HCT116 (cell line): ENCODE results near the gene EIF4G3. TPM values are rescaled to one million over a fixed set of nuclear protein-coding genes. Genes with fewer than 3 reads are reported as not detected.
"Not testable (repeated sequence)": the region's sequence is repeated elsewhere in the genome, so short reads cannot be mapped to it uniquely, and the experiment has no call there.

Source experiments
- ATAC-seq: fragments of 200-7000 bp; cut with Tn5 transposase; 2 replicates; pipeline ENCODE4 v1.9.1; 2020; ENCODE audit warnings: mild to moderate bottlenecking, moderate library complexity
- BruUV-seq: library from RNA; stranded (reverse); fragments of 400-500 nt; replicated peaks from 2 replicates; lab custom pipeline; 2021; lab: Mats Ljungman, UMichigan
- CTCF ChIA-PET: fragments of 300-600 bp; sonication (Branson Sonifier 250); formaldehyde crosslinking; loops from one replicate; lab custom pipeline; 2021; ENCODE audit warnings: antibody characterized with exemption; lab: Charles Lee
- POLR2A ChIA-PET: fragments of 300-600, 350-600 bp; sonication (Branson Sonifier 250); formaldehyde crosslinking; loops from one replicate; lab custom pipeline; 2021; ENCODE audit warnings: antibody characterized with exemption; lab: Charles Lee
- RAD21 ChIA-PET, 2 experiments: fragments of 300-600 bp; sonication (Branson Sonifier 250); formaldehyde crosslinking; loops; one replicate each; lab custom pipeline; 2023; ENCODE audit warnings: low total read pairs in 2 of 2; ENCODE audit not compliant: uncharacterized antibody in 2 of 2, unreplicated experiment in 2 of 2, low non-redundant PET in 1 of 2; lab: Charles Lee
- DNase-seq: peaks from one replicate; pipeline ENCODE4 v3.0.0-alpha.2; 2010; ENCODE audit warnings: low read depth, low spot score
- H2AFZ ChIP-seq: fragments of 200-600 bp; shearing (Covaris generic), sonication (generic); 2 replicates; pipeline ENCODE4 v1.6.1; 2017; ENCODE audit warnings: low read depth, mixed run types, mixed read lengths, antibody characterized with exemption, low read length; ENCODE audit not compliant: poor library complexity, severe bottlenecking
- H3K27ac ChIP-seq: 2 replicates; pipeline ENCODE4 v1.5.1; 2012; ENCODE audit warnings: low read depth, low read length
- H3K27me3 ChIP-seq: fragments of 200-600 bp; sonication (generic); 2 replicates; pipeline ENCODE4 v1.6.1; 2016; ENCODE audit warnings: mixed run types, low read length, mixed read lengths; ENCODE audit not compliant: insufficient read depth
- H3K36me3 ChIP-seq, 2 experiments: fragments of 200-500 bp in 1 of 2; fragments of 200-600 bp in 1 of 2; sonication (Bioruptor generic) in 1 of 2; sonication (generic) in 1 of 2; 2 replicates each; pipeline versions ENCODE4 v1.5.1 to v1.6.1; 2014 to 2016; ENCODE audit warnings: low read length in 2 of 2, inconsistent platforms in 1 of 2, mixed read lengths in 1 of 2, mixed run types in 1 of 2; ENCODE audit not compliant: insufficient read depth in 2 of 2, control insufficient read depth in 1 of 2
- H3K4me1 ChIP-seq, 2 experiments: fragments of 200-600 bp in 1 of 2; sonication (generic) in 1 of 2; 2 replicates each; pipeline versions ENCODE4 v1.5.1 to v1.6.1; 2012 to 2017; ENCODE audit warnings: low read length in 2 of 2, inconsistent platforms in 1 of 2, mild to moderate bottlenecking in 1 of 2, mixed read lengths in 1 of 2, mixed run types in 1 of 2, moderate library complexity in 1 of 2; ENCODE audit not compliant: insufficient read depth in 2 of 2, control insufficient read depth in 1 of 2
- H3K4me2 ChIP-seq: fragments of 200-600 bp; sonication (generic); 2 replicates; pipeline ENCODE4 v1.6.1; 2017; ENCODE audit warnings: mixed run types, low read length, mixed read lengths
- H3K4me3 ChIP-seq, 2 experiments: fragments of 200-600 bp in 1 of 2; sonication (generic) in 1 of 2; replicated peaks in 1 of 2; 2 replicates each; pipeline ENCODE4 v1.5.1; 2011 to 2016; ENCODE audit warnings: low read length in 2 of 2, control low read depth in 1 of 2, low read depth in 1 of 2, mild to moderate bottlenecking in 1 of 2, mixed read lengths in 1 of 2, mixed run types in 1 of 2
- H3K79me2 ChIP-seq: fragments of 200-600 bp; sonication (generic); 2 replicates; pipeline ENCODE4 v1.6.1; 2017; ENCODE audit warnings: mild to moderate bottlenecking, mixed run types, low read length, moderate library complexity, mixed read lengths; ENCODE audit not compliant: insufficient read depth
- H3K9ac ChIP-seq: fragments of 200-600 bp; sonication (generic); 2 replicates; pipeline ENCODE4 v1.6.1; 2016; ENCODE audit warnings: low read length, mixed read lengths
- H3K9me2 ChIP-seq: fragments of 200-600 bp; sonication (generic), shearing (Covaris generic); 2 replicates; pipeline ENCODE4 v1.6.1; 2017; ENCODE audit warnings: mixed run types, mild to moderate bottlenecking, moderate library complexity; ENCODE audit not compliant: insufficient read depth
- H3K9me3 ChIP-seq, 2 experiments: fragments of 200-500 bp in 1 of 2; fragments of 200-600 bp in 1 of 2; sonication (Bioruptor generic) in 1 of 2; sonication (generic) in 1 of 2; 2 replicates each; pipeline ENCODE4 v1.6.1; 2014 to 2017; ENCODE audit warnings: low read length in 2 of 2, mixed read lengths in 2 of 2, inconsistent platforms in 1 of 2, low read depth in 1 of 2, mild to moderate bottlenecking in 1 of 2, mixed run types in 1 of 2, moderate library complexity in 1 of 2; ENCODE audit not compliant: control insufficient read depth in 1 of 2, insufficient read depth in 1 of 2
- H4K20me1 ChIP-seq: fragments of 200-600 bp; sonication (generic), shearing (Covaris generic); 2 replicates; pipeline ENCODE4 v1.6.1; 2017; ENCODE audit warnings: mixed run types, mild to moderate bottlenecking, moderate library complexity; ENCODE audit not compliant: insufficient read depth
- EGR1 ChIP-seq: IDR thresholded peaks from 2 replicates; pipeline ENCODE4 v1.6.1; 2012; ENCODE audit warnings: low read depth
- EZH2 ChIP-seq: fragments of 200-600 bp; sonication (generic); IDR thresholded peaks from 2 replicates; pipeline ENCODE4 v1.6.1; 2017; ENCODE audit warnings: antibody characterized with exemption, mixed run types
- EZH2phosphoT487 ChIP-seq: fragments of 200-600 bp; IDR thresholded peaks from 2 replicates; pipeline ENCODE4 v1.6.1; 2018; ENCODE audit warnings: antibody characterized with exemption, borderline replicate concordance
- JUND ChIP-seq: IDR thresholded peaks from 2 replicates; pipeline ENCODE4 v1.6.1; 2012
- POLR2AphosphoS5 ChIP-seq: IDR thresholded peaks from 2 replicates; pipeline ENCODE4 v1.6.1; 2011; ENCODE audit warnings: mild to moderate bottlenecking, low read depth, low read length, moderate library complexity
- SIN3A ChIP-seq: IDR thresholded peaks from 2 replicates; pipeline ENCODE4 v1.6.1; 2012; ENCODE audit warnings: low read depth
- SRF ChIP-seq: IDR thresholded peaks from 2 replicates; pipeline ENCODE4 v1.6.1; 2012; ENCODE audit warnings: low read depth
- TCF7L2 ChIP-seq: IDR thresholded peaks from 2 replicates; pipeline ENCODE4 v1.7.0; 2011; ENCODE audit warnings: borderline replicate concordance, inconsistent platforms; ENCODE audit not compliant: insufficient read depth, insufficient read length; ENCODE audit errors: extremely low read depth
- intact Hi-C: fragments of 100-400 bp; cut with micrococcal nuclease; formaldehyde crosslinking; loops from 2 replicates; pipeline ENCODE4 v1.10.0; 2022
- total RNA-seq: library from RNA; stranded (reverse); gene quantifications from one replicate; pipeline ENCODE4 v1.2.1, GENCODE V29; 2021; ENCODE audit not compliant: unreplicated experiment
- TF ChIP-seq, protein P1 (sequence below): IDR thresholded peaks from 2 replicates; pipeline ENCODE4 v1.6.1; 2012; ENCODE audit warnings: low read depth
- TF ChIP-seq, protein P2 (sequence below): IDR thresholded peaks from 2 replicates; pipeline ENCODE4 v1.6.1; 2012
- TF ChIP-seq, protein P3 (sequence below): IDR thresholded peaks from 2 replicates; pipeline ENCODE4 v1.6.1; 2011; ENCODE audit warnings: mild to moderate bottlenecking, low read length, moderate library complexity; ENCODE audit not compliant: insufficient replicate concordance; ENCODE audit errors: extremely low read depth

Gene EIF4G3
- total RNA-seq, 1 experiment from 2014 or later, result 40.1 TPM

DNA sequence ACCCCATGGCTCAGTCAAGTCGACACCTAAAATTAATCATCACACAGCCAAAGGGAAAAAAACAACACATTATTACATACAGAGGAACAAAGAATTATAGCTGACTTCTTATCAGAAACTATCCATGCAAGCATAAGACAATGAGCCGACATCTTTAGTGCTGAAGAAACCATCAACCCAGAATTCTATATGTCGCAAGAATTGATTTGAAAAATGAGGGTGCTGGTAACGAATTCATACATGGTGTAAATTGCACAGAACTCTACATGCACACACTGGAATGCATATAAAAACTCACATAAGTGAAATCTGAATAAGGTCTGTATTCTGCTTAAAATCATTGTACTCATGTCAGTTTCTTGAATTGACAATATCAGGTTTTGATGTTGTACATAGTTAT lies 25.0 kb upstream of the EIF4G3 start:
- Histone ChIP-seq H3K4me3 (no peak overlapping the region), H3K9me3 (no peaks in the 10 kb centered on the region), H3K27ac (no peak overlapping the region), H3K9ac (no peak overlapping the region), H3K9me2 (no peaks in the 10 kb centered on the region), H3K79me2 (no peaks in the 10 kb centered on the region), H3K27me3 (no peaks in the 10 kb centered on the region), H3K4me1 (no peaks in the 10 kb centered on the region), H3K36me3 (no peaks in the 10 kb centered on the region), H3K4me2 (no peak overlapping the region), H2AFZ (no peak overlapping the region), H4K20me1 (no peaks in the 10 kb centered on the region)
- intact Hi-C loops, result no loop called here
- CTCF ChIA-PET, result no interaction called here
- TF ChIP-seq, protein P1, sequence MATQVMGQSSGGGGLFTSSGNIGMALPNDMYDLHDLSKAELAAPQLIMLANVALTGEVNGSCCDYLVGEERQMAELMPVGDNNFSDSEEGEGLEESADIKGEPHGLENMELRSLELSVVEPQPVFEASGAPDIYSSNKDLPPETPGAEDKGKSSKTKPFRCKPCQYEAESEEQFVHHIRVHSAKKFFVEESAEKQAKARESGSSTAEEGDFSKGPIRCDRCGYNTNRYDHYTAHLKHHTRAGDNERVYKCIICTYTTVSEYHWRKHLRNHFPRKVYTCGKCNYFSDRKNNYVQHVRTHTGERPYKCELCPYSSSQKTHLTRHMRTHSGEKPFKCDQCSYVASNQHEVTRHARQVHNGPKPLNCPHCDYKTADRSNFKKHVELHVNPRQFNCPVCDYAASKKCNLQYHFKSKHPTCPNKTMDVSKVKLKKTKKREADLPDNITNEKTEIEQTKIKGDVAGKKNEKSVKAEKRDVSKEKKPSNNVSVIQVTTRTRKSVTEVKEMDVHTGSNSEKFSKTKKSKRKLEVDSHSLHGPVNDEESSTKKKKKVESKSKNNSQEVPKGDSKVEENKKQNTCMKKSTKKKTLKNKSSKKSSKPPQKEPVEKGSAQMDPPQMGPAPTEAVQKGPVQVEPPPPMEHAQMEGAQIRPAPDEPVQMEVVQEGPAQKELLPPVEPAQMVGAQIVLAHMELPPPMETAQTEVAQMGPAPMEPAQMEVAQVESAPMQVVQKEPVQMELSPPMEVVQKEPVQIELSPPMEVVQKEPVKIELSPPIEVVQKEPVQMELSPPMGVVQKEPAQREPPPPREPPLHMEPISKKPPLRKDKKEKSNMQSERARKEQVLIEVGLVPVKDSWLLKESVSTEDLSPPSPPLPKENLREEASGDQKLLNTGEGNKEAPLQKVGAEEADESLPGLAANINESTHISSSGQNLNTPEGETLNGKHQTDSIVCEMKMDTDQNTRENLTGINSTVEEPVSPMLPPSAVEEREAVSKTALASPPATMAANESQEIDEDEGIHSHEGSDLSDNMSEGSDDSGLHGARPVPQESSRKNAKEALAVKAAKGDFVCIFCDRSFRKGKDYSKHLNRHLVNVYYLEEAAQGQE, result no peak
- TF ChIP-seq EGR1, result no peak
- no peak for TF ChIP-seq TCF7L2
- TF ChIP-seq POLR2AphosphoS5, result no peak
- TF ChIP-seq SRF, result no peak
- TF ChIP-seq EZH2, result no peak
- no peak for TF ChIP-seq EZH2phosphoT487
- no peak for TF ChIP-seq JUND
- TF ChIP-seq, protein P2, sequence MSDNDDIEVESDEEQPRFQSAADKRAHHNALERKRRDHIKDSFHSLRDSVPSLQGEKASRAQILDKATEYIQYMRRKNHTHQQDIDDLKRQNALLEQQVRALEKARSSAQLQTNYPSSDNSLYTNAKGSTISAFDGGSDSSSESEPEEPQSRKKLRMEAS, result no peak
- TF ChIP-seq, protein P3, sequence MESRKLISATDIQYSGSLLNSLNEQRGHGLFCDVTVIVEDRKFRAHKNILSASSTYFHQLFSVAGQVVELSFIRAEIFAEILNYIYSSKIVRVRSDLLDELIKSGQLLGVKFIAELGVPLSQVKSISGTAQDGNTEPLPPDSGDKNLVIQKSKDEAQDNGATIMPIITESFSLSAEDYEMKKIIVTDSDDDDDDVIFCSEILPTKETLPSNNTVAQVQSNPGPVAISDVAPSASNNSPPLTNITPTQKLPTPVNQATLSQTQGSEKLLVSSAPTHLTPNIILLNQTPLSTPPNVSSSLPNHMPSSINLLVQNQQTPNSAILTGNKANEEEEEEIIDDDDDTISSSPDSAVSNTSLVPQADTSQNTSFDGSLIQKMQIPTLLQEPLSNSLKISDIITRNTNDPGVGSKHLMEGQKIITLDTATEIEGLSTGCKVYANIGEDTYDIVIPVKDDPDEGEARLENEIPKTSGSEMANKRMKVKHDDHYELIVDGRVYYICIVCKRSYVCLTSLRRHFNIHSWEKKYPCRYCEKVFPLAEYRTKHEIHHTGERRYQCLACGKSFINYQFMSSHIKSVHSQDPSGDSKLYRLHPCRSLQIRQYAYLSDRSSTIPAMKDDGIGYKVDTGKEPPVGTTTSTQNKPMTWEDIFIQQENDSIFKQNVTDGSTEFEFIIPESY, result no peak
- no peak for TF ChIP-seq SIN3A
- POLR2A ChIA-PET, result no interaction called here
- DNase-seq (no peak), ATAC-seq (no peak)
- RAD21 ChIA-PET, result interaction anchor here in 1 of 2 experiments (0.8 kb wide), 1 partner anchor 505 kb away, joined by 3 read pairs; no protein-coding TSS in a partner anchor
- BruUV-seq, result no TSS peak

DNA sequence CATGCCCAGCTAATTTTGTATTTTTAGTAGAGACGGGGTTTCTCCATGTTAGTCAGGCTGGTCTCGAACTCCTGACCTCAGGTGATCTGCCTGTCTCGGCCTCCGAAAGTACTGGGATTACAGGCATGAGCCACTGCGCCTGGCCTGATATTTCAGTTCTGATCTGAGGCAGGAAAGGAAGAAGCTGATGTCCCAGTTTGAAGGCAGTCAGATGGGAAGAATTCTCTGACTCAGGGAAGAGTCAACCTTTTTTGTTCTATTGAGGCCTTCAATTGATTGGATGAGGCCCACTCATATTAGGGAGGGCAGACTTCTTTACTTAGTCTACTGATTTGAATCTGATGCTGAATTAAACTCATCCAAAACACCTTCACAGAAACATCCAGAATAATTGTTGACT lies 24.5 kb upstream of the EIF4G3 start:
- H3K9me3 ChIP-seq, H3K4me1 ChIP-seq, H3K9ac ChIP-seq, H3K79me2 ChIP-seq, H3K27me3 ChIP-seq, ATAC-seq, H3K9me2 ChIP-seq, POLR2A ChIA-PET, H2AFZ ChIP-seq, H3K27ac ChIP-seq, H4K20me1 ChIP-seq, H3K36me3 ChIP-seq, intact Hi-C loops, CTCF ChIA-PET, H3K4me3 ChIP-seq, H3K4me2 ChIP-seq, BruUV-seq, DNase-seq: not testable (repeated sequence)
- RAD21 ChIA-PET, result interaction anchor here in 1 of 2 experiments (0.8 kb wide), 1 partner anchor 505 kb away, joined by 3 read pairs; no protein-coding TSS in a partner anchor
